ENCODE measurements around the gene NEMP1. TPM values are rescaled to one million over a fixed set of nuclear protein-coding genes. Genes with fewer than 3 reads are reported as not detected.

The NEMP1 gene
- polyA plus RNA-seq, 2 of the 4 experiments (the other 2 are of a cell fraction) = 12.7 to 28.4 TPM

DNA sequence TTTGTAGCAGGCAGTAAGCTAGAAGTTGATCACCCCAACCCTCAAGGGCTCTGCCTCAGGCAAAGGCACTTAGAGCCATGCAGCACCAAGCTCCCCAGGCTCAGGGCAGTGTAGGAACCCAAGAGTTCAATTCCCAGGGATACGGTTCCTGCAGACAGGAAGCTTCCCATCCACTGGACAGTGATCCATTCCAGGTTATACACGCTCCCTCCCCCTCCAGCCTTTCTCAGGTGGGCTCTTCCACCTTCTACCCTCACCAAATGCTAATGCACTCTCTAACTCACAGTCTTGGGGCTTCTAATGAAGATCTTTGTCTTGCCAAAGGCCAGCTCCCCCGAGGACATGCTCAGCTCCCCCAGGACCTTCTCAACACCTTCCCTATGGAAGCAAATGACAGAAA lies 41.3 kb downstream of the NEMP1 start:
- 39% methylated on average over 3 of the region's 3 CpGs for WGBS (ENCODE audit: missing lambda C conversion rate)
- no peak overlapping the region for H3K27ac ChIP-seq
- H3K4me1 ChIP-seq = no peaks in the 10 kb centered on the region
- no peak overlapping the region for H3K4me3 ChIP-seq
- no peak for ATAC-seq
- TF ChIP-seq TFCP2L1 (CRISPR knock-in tag; IDR thresholded peaks at IDR 0.05) (no peak), ZFP36 (IDR thresholded peaks at IDR 0.05; ENCODE audit: borderline replicate concordance, partially characterized antibody) (no peak), CHD2 (IDR thresholded peaks at IDR 0.05; ENCODE audit: low read length, partially characterized antibody) (no peak), GATA3 (IDR thresholded peaks at IDR 0.05; ENCODE audit: borderline replicate concordance) (no peak), CEBPB (IDR thresholded peaks at IDR 0.05) (no peak)
- TF ChIP-seq, protein P1, sequence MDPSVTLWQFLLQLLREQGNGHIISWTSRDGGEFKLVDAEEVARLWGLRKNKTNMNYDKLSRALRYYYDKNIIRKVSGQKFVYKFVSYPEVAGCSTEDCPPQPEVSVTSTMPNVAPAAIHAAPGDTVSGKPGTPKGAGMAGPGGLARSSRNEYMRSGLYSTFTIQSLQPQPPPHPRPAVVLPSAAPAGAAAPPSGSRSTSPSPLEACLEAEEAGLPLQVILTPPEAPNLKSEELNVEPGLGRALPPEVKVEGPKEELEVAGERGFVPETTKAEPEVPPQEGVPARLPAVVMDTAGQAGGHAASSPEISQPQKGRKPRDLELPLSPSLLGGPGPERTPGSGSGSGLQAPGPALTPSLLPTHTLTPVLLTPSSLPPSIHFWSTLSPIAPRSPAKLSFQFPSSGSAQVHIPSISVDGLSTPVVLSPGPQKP (IDR thresholded peaks at IDR 0.05; ENCODE audit: low read depth, low read length) = no peak
- TF ChIP-seq, protein P2, sequence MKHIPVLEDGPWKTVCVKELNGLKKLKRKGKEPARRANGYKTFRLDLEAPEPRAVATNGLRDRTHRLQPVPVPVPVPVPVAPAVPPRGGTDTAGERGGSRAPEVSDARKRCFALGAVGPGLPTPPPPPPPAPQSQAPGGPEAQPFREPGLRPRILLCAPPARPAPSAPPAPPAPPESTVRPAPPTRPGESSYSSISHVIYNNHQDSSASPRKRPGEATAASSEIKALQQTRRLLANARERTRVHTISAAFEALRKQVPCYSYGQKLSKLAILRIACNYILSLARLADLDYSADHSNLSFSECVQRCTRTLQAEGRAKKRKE (CRISPR knock-in tag; IDR thresholded peaks at IDR 0.05; ENCODE audit: low read depth) = no peak
- ChIA-PET POLR2A (no interaction called here), CTCF (interaction anchor here (1.0 to 6.8 kb wide), 10 partner anchors 10 to 138 kb away, joined by 3 to 30 read pairs (median 7); partner anchors contain the start of gene ZBTB39)
- H3K4me2 ChIP-seq = no peak overlapping the region
- no peak for DNase-seq (ENCODE audit: low read depth in 1 of 2, low spot score in 1 of 2)
- no peaks in the 10 kb centered on the region for H3K9me3 ChIP-seq
- FAIRE-seq = no peak

DNA sequence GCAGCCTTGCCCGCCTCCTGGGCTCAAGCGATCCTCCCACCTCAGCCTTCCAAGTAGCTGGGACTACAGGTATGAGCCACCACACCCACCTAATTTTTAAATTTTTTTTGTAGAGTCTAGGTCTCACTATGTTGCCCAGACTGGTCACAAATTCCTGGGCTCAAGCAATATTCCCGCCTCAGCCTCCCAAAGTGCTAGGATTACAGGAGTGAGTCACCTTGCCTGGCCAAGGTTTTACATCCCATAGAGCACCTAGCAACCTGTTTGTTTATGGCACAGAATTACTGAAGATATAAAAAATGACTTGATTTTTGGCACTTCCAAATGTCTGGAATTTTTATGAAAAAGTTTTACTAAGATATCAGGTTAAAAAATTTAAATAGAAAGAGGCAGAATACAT lies 45.2 kb downstream of the NEMP1 start:
- DNase-seq (ENCODE audit: low read depth in 1 of 2, low spot score in 1 of 2) = no peak
- no peak overlapping the region for H3K4me2 ChIP-seq
- H3K9me3 ChIP-seq = no peaks in the 10 kb centered on the region
- no peak overlapping the region for H3K4me3 ChIP-seq
- H3K27ac ChIP-seq = no peak overlapping the region
- FAIRE-seq = no peak
- WGBS (ENCODE audit: missing lambda C conversion rate) = 75% methylated on average over 3 of the region's 3 CpGs
- H3K4me1 ChIP-seq = peaks cover 6% of the 10 kb centered on the region; the same call in 2 of the 3 replicates
- ChIA-PET POLR2A (no interaction called here), CTCF (interaction anchor here (1.3 to 6.8 kb wide), 10 partner anchors 16 to 140 kb away, joined by 3 to 30 read pairs (median 8); partner anchors contain the start of genes MYO1A, TAC3 and ZBTB39)
- TF ChIP-seq ZNF302 (CRISPR knock-in tag; IDR thresholded peaks at IDR 0.05) (no peak), PHF8 (IDR thresholded peaks at IDR 0.05; ENCODE audit: borderline replicate concordance, low read depth) (no peak), CBX2 (IDR thresholded peaks at IDR 0.05; ENCODE audit: borderline replicate concordance, low read depth) (no peak), RAD21 (conservative IDR thresholded peaks at IDR 0.05 in 1 of 2, IDR thresholded peaks at IDR 0.05 in 1 of 2) (no peak), ESRRA (IDR thresholded peaks at IDR 0.05; ENCODE audit: borderline replicate concordance, low read length) (no peak), NPAS2 (CRISPR knock-in tag; IDR thresholded peaks at IDR 0.05; ENCODE audit: borderline replicate concordance) (no peak), CBX8 (IDR thresholded peaks at IDR 0.05) (no peak), FOSL2 (IDR thresholded peaks at IDR 0.05) (no peak), FOSL2 (CRISPR knock-in tag; IDR thresholded peaks at IDR 0.05) (no peak), RNF2 (IDR thresholded peaks at IDR 0.05; ENCODE audit: borderline replicate concordance, low read depth) (no peak), KDM5A (IDR thresholded peaks at IDR 0.05) (no peak), NFE2L2 (conservative IDR thresholded peaks at IDR 0.05; ENCODE audit: low read length) (no peak), ZSCAN20 (CRISPR knock-in tag; IDR thresholded peaks at IDR 0.05) (no peak)
- TF ChIP-seq, protein P3, sequence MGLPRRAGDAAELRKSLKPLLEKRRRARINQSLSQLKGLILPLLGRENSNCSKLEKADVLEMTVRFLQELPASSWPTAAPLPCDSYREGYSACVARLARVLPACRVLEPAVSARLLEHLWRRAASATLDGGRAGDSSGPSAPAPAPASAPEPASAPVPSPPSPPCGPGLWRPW (IDR thresholded peaks at IDR 0.05) = no peak
- TF ChIP-seq, protein P4, sequence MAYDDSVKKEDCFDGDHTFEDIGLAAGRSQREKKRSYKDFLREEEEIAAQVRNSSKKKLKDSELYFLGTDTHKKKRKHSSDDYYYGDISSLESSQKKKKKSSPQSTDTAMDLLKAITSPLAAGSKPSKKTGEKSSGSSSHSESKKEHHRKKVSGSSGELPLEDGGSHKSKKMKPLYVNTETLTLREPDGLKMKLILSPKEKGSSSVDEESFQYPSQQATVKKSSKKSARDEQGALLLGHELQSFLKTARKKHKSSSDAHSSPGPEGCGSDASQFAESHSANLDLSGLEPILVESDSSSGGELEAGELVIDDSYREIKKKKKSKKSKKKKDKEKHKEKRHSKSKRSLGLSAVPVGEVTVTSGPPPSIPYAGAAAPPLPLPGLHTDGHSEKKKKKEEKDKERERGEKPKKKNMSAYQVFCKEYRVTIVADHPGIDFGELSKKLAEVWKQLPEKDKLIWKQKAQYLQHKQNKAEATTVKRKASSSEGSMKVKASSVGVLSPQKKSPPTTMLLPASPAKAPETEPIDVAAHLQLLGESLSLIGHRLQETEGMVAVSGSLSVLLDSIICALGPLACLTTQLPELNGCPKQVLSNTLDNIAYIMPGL (CRISPR knock-in tag; IDR thresholded peaks at IDR 0.05; ENCODE audit: borderline replicate concordance) = no peak
- TF ChIP-seq, protein P1 (IDR thresholded peaks at IDR 0.05; ENCODE audit: low read depth, low read length) = no peak
- TF ChIP-seq, protein P5, sequence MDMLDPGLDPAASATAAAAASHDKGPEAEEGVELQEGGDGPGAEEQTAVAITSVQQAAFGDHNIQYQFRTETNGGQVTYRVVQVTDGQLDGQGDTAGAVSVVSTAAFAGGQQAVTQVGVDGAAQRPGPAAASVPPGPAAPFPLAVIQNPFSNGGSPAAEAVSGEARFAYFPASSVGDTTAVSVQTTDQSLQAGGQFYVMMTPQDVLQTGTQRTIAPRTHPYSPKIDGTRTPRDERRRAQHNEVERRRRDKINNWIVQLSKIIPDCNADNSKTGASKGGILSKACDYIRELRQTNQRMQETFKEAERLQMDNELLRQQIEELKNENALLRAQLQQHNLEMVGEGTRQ (IDR thresholded peaks at IDR 0.05) = no peak
- ATAC-seq = no peak
